Right forelimb (tissue), 1 donor: ENCODE data around the gene ZGPAT.
"Not testable (repeated sequence)": the region's sequence is repeated elsewhere in the genome, so short reads cannot be mapped to it uniquely, and the experiment has no call there.

Source experiments
- DNase-seq: peaks from one replicate; pipeline ENCODE4 v3.0.0-alpha.2; 2018

The ZGPAT gene

DNA sequence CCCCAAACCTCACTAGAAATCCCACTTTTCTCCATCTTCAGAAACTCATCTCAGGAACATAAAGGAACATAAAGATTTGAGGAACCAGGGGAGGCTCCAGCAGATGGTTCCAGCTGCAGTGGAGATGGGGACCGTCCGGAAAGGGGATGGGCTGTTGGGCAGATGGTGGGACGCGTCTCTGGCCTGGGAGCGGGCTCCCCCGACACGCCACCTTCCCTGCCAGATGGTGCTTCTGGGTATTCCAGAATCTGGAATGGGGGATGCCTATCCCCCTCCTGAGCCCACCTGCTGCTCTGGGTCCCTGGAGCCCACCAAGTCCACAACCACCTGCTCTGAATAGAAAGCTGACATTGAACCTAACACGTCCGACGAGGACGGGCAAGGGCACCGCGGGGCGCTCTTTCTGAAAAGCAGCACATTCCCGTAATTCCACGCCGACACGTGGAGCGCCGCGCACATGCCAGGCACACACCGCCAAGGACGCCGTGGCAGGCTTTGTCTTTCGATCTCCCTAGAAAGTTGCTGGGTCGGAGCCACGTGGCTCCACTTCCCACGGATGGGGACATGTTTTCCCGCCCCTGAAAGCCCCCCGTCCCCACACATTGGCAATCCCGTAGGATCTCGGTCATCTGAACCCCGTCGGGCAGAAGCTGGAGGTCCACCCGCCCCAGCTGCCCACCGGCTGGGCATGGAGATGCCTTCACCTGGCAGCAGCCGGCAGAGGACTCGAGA is 59.0 kb downstream of the ZGPAT start:
- DNase-seq = no peak

DNA sequence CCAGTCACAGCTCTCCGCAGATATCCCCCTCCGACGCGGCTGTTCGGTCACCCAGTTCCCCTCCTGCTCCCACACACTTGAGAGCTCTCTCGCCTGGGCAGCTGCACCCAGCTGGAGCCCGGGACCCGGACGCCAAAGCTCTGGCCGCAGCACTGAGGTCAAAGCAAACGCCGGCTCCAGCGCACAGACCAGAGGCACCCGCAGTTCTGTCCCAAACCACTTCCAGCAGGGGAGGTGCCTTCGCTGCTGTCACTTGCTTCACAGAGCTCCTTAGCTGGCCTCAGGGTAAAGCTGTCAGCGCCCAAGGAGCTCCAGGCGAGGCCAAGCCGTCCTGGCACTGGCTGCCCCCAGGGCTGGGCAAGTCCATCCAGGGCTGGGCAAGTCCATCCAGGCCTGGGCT is 59.6 kb downstream of the ZGPAT start:
- DNase-seq = no peak

DNA sequence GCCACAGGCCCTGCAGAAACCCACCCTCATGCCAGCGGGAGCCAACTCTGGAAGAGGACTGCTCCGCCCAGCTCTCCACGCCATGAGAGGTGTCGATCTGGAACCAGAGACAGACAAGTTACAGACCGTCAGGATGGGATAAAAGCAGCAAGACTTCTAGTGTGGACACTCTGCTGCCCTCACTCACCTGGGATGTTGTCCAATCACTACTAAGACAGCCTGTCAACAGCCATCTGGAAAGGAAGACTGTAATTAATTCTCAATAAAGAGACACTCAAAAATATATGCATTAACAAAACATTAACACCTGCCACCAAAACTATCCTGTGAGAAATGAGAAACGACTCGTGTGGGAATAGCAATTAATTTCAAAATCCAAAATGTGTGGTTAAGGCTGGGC is 60.0 kb downstream of the ZGPAT start:
- no peak for DNase-seq

DNA sequence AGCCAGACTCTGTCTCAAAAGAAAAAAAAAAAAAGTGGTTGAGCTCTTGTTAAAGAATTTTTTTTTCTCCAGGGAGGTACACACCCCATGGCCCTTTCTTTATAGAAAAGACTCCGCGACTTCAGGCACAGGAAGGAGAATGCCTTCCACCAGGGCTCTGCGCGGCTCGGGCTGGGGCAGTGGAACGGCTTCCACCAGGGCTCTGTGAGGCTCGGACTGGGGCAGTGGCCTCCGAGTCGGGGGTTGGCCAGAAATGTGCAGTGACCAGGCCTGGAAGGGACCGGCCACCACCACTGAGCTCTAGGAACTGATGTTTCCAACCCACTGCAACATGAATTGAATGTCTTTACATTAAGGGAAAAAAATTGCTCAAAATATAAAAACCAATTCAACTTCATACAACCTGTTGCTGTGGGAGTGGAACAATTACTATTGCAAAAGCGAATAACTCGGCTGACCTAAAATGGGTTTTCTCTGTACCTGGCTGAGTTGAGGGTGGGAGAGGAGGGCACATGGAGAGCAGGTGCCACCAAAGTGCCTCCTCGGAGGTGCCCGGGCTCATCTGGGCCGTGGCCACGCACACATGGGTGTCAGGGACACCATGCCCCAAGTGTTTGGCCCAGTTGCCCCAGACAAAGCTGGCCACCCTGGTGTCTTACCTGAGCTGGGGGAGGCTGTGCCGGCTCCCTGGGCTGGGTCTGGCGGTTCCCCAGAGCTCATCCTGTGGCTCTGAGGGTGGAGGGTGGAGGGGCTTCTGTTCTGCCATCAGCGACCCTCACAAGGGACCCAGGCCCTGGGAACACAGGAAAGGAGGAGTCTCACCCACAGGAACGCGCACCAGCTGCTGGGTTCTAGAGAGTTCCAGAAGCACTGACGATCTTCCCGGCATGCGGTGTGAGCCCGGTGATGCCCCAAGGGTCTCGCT is 61.0 kb downstream of the ZGPAT start:
- DNase-seq = no peak

- no peak for DNase-seq
Observed at GRCh38 chr20:63769891-63770474, 62.1 kb downstream of the ZGPAT start.

- no peak for DNase-seq
Observed at GRCh38 chr20:63771046-63771707, 63.3 kb downstream of the ZGPAT start.

GRCh38 chr20:63772781-63773518 is 65.1 kb downstream of the ZGPAT start:
- no peak for DNase-seq

DNA sequence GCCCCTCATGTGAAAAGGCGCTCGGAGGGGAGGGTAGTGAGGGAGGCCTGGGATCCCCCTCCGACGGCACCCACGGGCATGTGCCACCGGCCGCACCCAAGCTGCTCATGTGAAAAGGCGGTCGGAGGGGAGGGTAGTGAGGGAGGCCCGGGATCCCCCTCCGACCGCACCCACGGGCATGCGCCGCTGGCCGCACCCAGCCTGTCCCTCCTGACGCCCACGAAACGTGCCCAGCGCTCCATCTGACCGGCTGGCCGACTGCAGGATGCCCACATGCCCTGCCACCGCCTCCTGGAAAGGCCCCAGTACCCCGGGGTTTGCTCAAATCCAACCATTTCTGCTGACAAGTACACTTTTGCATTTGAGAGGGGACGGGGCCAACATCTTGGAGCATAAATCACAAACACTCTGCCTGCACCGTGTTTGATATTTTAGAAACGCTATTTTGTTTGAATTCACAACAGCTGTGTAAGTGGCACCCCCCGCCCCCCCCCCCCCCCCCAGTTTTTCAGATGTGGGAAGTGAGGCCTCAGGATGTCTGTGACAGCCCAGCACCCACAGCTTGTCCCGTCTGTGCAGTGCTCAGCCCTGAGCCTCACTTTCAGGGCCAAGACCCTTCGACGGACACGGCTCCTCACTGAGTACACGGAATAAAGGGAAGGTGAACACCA is 65.9 kb downstream of the ZGPAT start:
- DNase-seq = no peak

GRCh38 chr20:63774306-63774705 is 66.5 kb downstream of the ZGPAT start:
- no peak for DNase-seq

- peak; percentile 84 for DNase-seq
Observed at GRCh38 chr20:63775096-63775978, 67.5 kb downstream of the ZGPAT start.

- not testable (repeated sequence) for DNase-seq
Observed at GRCh38 chr20:63776875-63777274, 69.0 kb downstream of the ZGPAT start.

- DNase-seq = peak; percentile 24
Observed at GRCh38 chr20:63777614-63778013, 69.8 kb downstream of the ZGPAT start.

GRCh38 chr20:63778034-63778752 is 70.4 kb downstream of the ZGPAT start:
- DNase-seq = peak; percentile 7

DNA sequence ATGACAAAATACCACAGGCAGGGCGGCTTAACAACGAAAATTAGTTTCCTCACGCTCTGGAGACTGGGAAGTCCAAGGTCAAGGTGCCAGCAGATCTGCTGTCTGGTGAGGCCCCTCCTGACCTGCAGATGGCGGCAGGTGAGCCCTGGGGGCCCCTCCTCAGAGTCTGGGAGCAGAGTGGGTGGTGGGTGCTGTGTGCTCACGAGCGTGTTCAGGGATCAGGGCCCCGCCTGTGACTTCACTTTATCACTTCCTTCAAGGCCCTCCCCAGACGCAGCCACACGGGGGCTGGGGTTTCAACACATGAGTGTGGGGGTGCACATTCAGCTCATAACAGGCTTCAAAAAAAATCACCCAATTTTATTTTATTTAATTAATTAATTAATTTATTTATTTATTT is 71.0 kb downstream of the ZGPAT start:
- peak; percentile 34 for DNase-seq

- DNase-seq = peak; percentile 30
Observed at GRCh38 chr20:63781181-63781580, 73.3 kb downstream of the ZGPAT start.

GRCh38 chr20:63782051-63782471 is 74.2 kb downstream of the ZGPAT start:
- DNase-seq = no peak

- no peak for DNase-seq
Observed at GRCh38 chr20:63782521-63782971, 74.7 kb downstream of the ZGPAT start.

GRCh38 chr20:63783970-63784369 is 76.1 kb downstream of the ZGPAT start:
- no peak for DNase-seq

- no peak for DNase-seq
Observed at GRCh38 chr20:63785691-63786131, 77.9 kb downstream of the ZGPAT start.
